ENCODE measurements around the gene CDH18. TPM values are rescaled to one million over a fixed set of nuclear protein-coding genes. Genes with fewer than 3 reads are reported as not detected.

CDH18 gene
- total and polyA plus RNA-seq, 2 experiments from 2014 or later = 0.22 TPM; not detected in 1

DNA sequence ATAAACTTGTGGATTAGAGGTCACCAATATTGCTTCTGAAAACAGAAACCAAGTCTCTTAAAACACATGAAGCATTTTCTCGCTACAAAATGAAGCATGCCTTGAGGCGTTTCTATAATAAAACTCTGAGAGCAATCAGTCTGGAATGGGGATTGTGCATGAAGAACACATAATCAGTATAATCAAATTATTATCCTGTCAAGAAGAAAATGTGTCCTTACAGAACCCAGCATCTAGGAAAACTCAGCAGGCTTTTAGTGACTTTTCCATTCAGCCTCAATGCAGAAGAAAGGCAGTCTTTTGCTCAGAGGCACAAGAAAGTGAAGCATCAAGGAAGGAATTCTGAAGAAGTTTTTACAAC, 121.9 kb downstream of the CDH18 start:
- H2AFZ ChIP-seq = peak overlapping the region; percentile 66
- WGBS, 2 experiments (ENCODE audit: low coverage in 1 of 2, low lambda C conversion rate in 2 of 2, missing lambda C conversion rate in 2 of 2) = 31 to 39% methylated on average over 2 of the region's 2 CpGs
- H4K20me1 ChIP-seq (ENCODE audit: insufficient read depth) = no peaks in the 10 kb centered on the region
- H3K36me3 ChIP-seq (ENCODE audit: low read depth) = no peaks in the 10 kb centered on the region
- peak overlapping the region; percentile 47; the same call in 1 of the 2 replicates for H3K4me3 ChIP-seq
- H3K9ac ChIP-seq = no peak overlapping the region
- H3F3A ChIP-seq (ENCODE audit: insufficient read depth) = no peaks in the 10 kb centered on the region
- H3K4me1 ChIP-seq (ENCODE audit: insufficient read depth) = 0 out of 2 replicates have a peak, but pooled peaks cover 3% of the 10 kb centered on the region
- H3K4me2 ChIP-seq (ENCODE audit: unreplicated experiment) = no peak overlapping the region
- TF ChIP-seq EZH2phosphoT487 (IDR thresholded peaks at IDR 0.05; ENCODE audit: insufficient read depth, low read depth) (no peak), EZH2 (IDR thresholded peaks at IDR 0.05; ENCODE audit: insufficient read depth, poor library complexity, severe bottlenecking) (no peak)
- in situ Hi-C loops (cut with MboI) = no loop called here
- no peaks in the 10 kb centered on the region for H3K27me3 ChIP-seq (replicated peaks; ENCODE audit: insufficient read depth)
- H3K9me2 ChIP-seq (ENCODE audit: insufficient read depth) = no peaks in the 10 kb centered on the region
- no peaks in the 10 kb centered on the region for H3K79me2 ChIP-seq (ENCODE audit: insufficient read depth)
- no peak overlapping the region for H3K27ac ChIP-seq
- no peaks in the 10 kb centered on the region for H3K9me3 ChIP-seq (ENCODE audit: low read depth)
- DNase-seq = no peak

DNA sequence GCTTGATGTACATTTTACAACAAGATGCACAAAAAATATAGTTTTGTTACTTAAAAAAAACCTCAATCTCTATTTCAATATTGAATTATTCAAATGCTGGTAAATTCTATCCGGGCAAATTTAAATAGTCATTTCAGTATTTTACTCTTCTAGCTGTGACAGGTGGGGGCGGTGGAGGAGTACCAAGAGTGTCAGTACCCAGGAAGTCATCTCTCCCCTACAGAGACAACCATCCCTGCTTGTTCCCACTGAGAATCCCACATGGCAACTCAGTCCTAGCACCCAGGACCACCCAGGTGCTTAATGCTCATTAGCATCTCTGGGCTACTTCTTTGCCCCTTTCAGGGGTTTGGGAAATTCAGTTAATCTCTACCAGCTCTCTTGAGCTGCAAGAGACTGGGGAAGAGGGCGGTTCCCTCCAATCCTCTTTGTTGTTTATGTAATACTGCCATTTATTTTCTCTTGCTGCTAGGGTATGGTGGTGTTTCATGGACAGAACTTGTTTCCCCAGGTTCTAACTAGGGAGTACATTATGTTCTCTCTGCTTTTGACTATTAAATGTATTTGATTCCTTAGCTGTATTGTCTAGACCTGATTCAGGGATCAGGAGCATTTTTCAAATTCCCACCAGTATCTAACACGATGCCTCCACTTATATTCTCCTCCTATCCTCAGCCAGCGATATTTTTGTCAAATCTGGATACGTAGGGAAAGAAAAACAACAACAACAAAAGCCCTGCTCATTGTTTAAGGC, 122.5 kb downstream of the CDH18 start:
- Histone ChIP-seq H3K9ac (no peak overlapping the region), H3K4me3 (peak overlapping the region; percentile 47; the same call in 1 of the 2 replicates), H3K9me2 (ENCODE audit: insufficient read depth) (no peaks in the 10 kb centered on the region), H3K4me2 (ENCODE audit: unreplicated experiment) (no peak overlapping the region), H3K27ac (no peak overlapping the region), H3F3A (ENCODE audit: insufficient read depth) (no peaks in the 10 kb centered on the region), H3K9me3 (ENCODE audit: low read depth) (no peaks in the 10 kb centered on the region), H4K20me1 (ENCODE audit: insufficient read depth) (no peaks in the 10 kb centered on the region), H3K79me2 (ENCODE audit: insufficient read depth) (no peaks in the 10 kb centered on the region), H3K4me1 (ENCODE audit: insufficient read depth) (0 out of 2 replicates have a peak, but pooled peaks cover 3% of the 10 kb centered on the region), H2AFZ (peak overlapping the region; percentile 66), H3K27me3 (replicated peaks; ENCODE audit: insufficient read depth) (no peaks in the 10 kb centered on the region), H3K36me3 (ENCODE audit: low read depth) (no peaks in the 10 kb centered on the region)
- in situ Hi-C loops (cut with MboI) = no loop called here
- 39 to 49% methylated on average over 6 of the region's 6 CpGs for WGBS, 2 experiments (ENCODE audit: low coverage in 1 of 2, low lambda C conversion rate in 2 of 2, missing lambda C conversion rate in 2 of 2)
- TF ChIP-seq EZH2 (IDR thresholded peaks at IDR 0.05; ENCODE audit: insufficient read depth, poor library complexity, severe bottlenecking) (no peak), EZH2phosphoT487 (IDR thresholded peaks at IDR 0.05; ENCODE audit: insufficient read depth, low read depth) (no peak)
- no peak for DNase-seq

DNA sequence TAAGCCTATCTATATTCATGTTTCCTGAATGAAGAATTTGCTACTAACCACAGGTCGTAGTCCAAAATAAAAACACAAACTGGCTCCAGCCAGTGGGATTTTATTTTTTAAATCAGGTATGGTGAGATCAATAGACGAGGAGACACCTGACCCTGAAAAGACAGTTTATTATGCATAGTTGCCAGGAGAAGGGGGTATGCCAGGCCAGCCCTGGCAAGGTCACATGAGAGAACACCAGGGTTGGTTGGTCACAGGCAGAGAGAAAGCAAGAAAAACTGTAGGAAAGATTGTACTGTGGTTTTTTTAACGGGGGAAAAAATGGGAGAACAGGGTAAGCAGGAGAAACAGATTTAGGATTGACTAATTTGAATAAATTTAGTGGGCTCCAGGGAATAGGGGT, 125.3 kb downstream of the CDH18 start:
- Histone ChIP-seq H3K36me3 (ENCODE audit: low read depth) (no peaks in the 10 kb centered on the region), H3K79me2 (ENCODE audit: insufficient read depth) (no peaks in the 10 kb centered on the region), H2AFZ (no peak overlapping the region), H3K27me3 (replicated peaks; ENCODE audit: insufficient read depth) (no peaks in the 10 kb centered on the region), H3K9me2 (ENCODE audit: insufficient read depth) (no peaks in the 10 kb centered on the region), H3K4me1 (ENCODE audit: insufficient read depth) (0 out of 2 replicates have a peak, but pooled peaks cover 3% of the 10 kb centered on the region), H3K27ac (no peak overlapping the region), H4K20me1 (ENCODE audit: insufficient read depth) (no peaks in the 10 kb centered on the region), H3K4me2 (ENCODE audit: unreplicated experiment) (no peak overlapping the region), H3K4me3 (no peak overlapping the region), H3K9ac (no peak overlapping the region), H3F3A (ENCODE audit: insufficient read depth) (no peaks in the 10 kb centered on the region), H3K9me3 (ENCODE audit: low read depth) (no peaks in the 10 kb centered on the region)
- in situ Hi-C loops (cut with MboI) = no loop called here
- no peak for TF ChIP-seq EZH2 (IDR thresholded peaks at IDR 0.05; ENCODE audit: insufficient read depth, poor library complexity, severe bottlenecking)
- no peak for TF ChIP-seq EZH2phosphoT487 (IDR thresholded peaks at IDR 0.05; ENCODE audit: insufficient read depth, low read depth)
- WGBS, 2 experiments (ENCODE audit: low coverage in 1 of 2, low lambda C conversion rate in 2 of 2, missing lambda C conversion rate in 2 of 2) = 27 to 35% methylated on average over 3 of the region's 3 CpGs
- DNase-seq = no peak

DNA sequence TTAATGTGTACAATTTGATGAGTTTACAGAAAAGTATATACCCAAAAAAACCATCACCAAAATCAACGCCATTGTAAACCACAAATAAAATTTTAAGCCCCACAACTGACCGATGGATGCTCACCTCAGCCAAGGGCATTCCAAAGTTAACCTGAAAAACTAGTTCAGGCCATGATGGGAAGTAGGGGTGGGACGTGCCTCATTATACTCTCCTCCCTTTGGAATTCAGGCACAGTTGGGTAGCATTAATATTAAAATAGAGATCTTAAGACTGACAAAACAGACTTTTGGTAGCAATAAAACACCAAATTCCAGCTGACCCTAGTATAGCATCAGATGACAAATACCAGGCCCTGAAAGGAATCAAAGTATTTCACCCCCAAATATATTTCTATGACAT, 129.0 kb downstream of the CDH18 start:
- H3K4me2 ChIP-seq (ENCODE audit: unreplicated experiment) = no peak overlapping the region
- peaks cover 23% of the 10 kb centered on the region for H3F3A ChIP-seq (ENCODE audit: insufficient read depth)
- H3K79me2 ChIP-seq (ENCODE audit: insufficient read depth) = no peaks in the 10 kb centered on the region
- WGBS, 2 experiments (ENCODE audit: low coverage in 1 of 2, low lambda C conversion rate in 2 of 2, missing lambda C conversion rate in 2 of 2) = 45 to 61% methylated on average over 3 of the region's 3 CpGs
- H3K4me3 ChIP-seq = no peak overlapping the region
- H3K27ac ChIP-seq = no peak overlapping the region
- peaks cover 25% of the 10 kb centered on the region for H3K4me1 ChIP-seq (ENCODE audit: insufficient read depth)
- no peak overlapping the region for H2AFZ ChIP-seq
- no peak for DNase-seq
- in situ Hi-C loops (cut with MboI) = no loop called here
- H3K36me3 ChIP-seq (ENCODE audit: low read depth) = no peaks in the 10 kb centered on the region
- H4K20me1 ChIP-seq (ENCODE audit: insufficient read depth) = no peaks in the 10 kb centered on the region
- no peaks in the 10 kb centered on the region for H3K9me3 ChIP-seq (ENCODE audit: low read depth)
- H3K9ac ChIP-seq = no peak overlapping the region
- TF ChIP-seq EZH2 (IDR thresholded peaks at IDR 0.05; ENCODE audit: insufficient read depth, poor library complexity, severe bottlenecking) = no peak
- TF ChIP-seq EZH2phosphoT487 (IDR thresholded peaks at IDR 0.05; ENCODE audit: insufficient read depth, low read depth) = no peak
- no peaks in the 10 kb centered on the region for H3K9me2 ChIP-seq (ENCODE audit: insufficient read depth)
- no peaks in the 10 kb centered on the region for H3K27me3 ChIP-seq (replicated peaks; ENCODE audit: insufficient read depth)

Data from GM23248 (cell line).